Spleen (tissue), 11 donors: ENCODE results near the gene WDFY4. TPM values are rescaled to one million over a fixed set of nuclear protein-coding genes. Genes with fewer than 3 reads are reported as not detected.

Experiments used
- DNase-seq: peaks from one replicate; pipeline ENCODE4 v3.0.0-alpha.2; 2020
- H3K27ac ChIP-seq, 8 donors: fragments of 200-600 bp; sonication (generic) in 7 of 8; 1 replicate in 4 of 8; 2 replicates in 4 of 8; pipeline versions ENCODE4 v1.5.0 to v1.8.0; 2016 to 2021; ENCODE audit warnings: inconsistent platforms in 4 of 8, mild to moderate bottlenecking in 4 of 8, moderate library complexity in 1 of 8
- H3K27me3 ChIP-seq, 7 donors: fragments of 200-600 bp; sonication (generic) in 6 of 7; replicated peaks in 1 of 7; 1 replicate in 4 of 7; 2 replicates in 3 of 7; pipeline versions ENCODE4 v1.5.0 to v1.8.0; 2016 to 2021; ENCODE audit warnings: inconsistent platforms in 3 of 7, mild to moderate bottlenecking in 1 of 7
- H3K36me3 ChIP-seq, 6 donors: fragments of 200-600 bp; sonication (generic) in 5 of 6; 1 replicate in 4 of 6; 2 replicates in 2 of 6; pipeline versions ENCODE4 v1.5.0 to v1.8.0; 2016 to 2021; ENCODE audit warnings: inconsistent platforms in 2 of 6
- H3K4me1 ChIP-seq, 6 donors: fragments of 200-600 bp; sonication (generic) in 5 of 6; 1 replicate in 3 of 6; 2 replicates in 3 of 6; pipeline versions ENCODE4 v1.5.0 to v1.8.0; 2016 to 2021; ENCODE audit warnings: inconsistent platforms in 3 of 6
- H3K4me3 ChIP-seq, 8 donors: fragments of 200-600 bp; sonication (generic) in 7 of 8; 1 replicate in 4 of 8; 2 replicates in 4 of 8; pipeline versions ENCODE4 v1.5.0 to v1.8.0; 2016 to 2021; ENCODE audit warnings: inconsistent platforms in 4 of 8, mild to moderate bottlenecking in 4 of 8, moderate library complexity in 2 of 8
- H3K9me3 ChIP-seq, 8 donors: fragments of 200-600 bp; sonication (generic) in 7 of 8; 1 replicate in 4 of 8; 2 replicates in 4 of 8; pipeline versions ENCODE4 v1.5.0 to v1.8.0; 2016 to 2021; ENCODE audit warnings: inconsistent platforms in 4 of 8
- POLR2A ChIP-seq, 3 donors: fragments of 450-650 bp; IDR thresholded peaks; one replicate each; pipeline ENCODE4 v1.5.1; 2017; ENCODE audit warnings: antibody characterized with exemption in 3 of 3, mild to moderate bottlenecking in 1 of 3
- POLR2AphosphoS5 ChIP-seq, 3 donors: sonication (generic); formaldehyde crosslinking; IDR thresholded peaks; one replicate each; pipeline ENCODE4 v1.5.1; 2017; ENCODE audit warnings: antibody characterized with exemption in 3 of 3
- WGBS, 5 donors: extraction: QIAGEN DNeasy Blood & Tissue Kit in 3 of 5; methylation state at CpG; one replicate each; pipeline versions ENCODE4 v1.1.5 to v1.1.7; 2013 to 2018; 5-methylcytosine and 5-hydroxymethylcytosine counted together
- intact Hi-C: fragments of 100-400 bp; cut with DNase I; formaldehyde crosslinking; loops from one replicate; pipeline ENCODE4 v1.15.0; 2023; ENCODE audit warnings: low total_unique reads
- polyA plus RNA-seq, 3 donors: library from polyadenylated mRNA; stranded (reverse); fragments of 200-250 nt; gene quantifications; one replicate each; pipeline ENCODE4 v1.2.1, GENCODE V29; 2013
- total RNA-seq, 7 donors: library from RNA; depleted of rRNA in 3 of 7; stranded (reverse); fragments of >200 nt in 3 of 7; fragmentation: NEBNext Ultra II Directional in 4 of 7; extraction: Animal tissue kit (Norgen Biotek cat#: 25700) in 4 of 7; gene quantifications; one replicate each; pipeline versions ENCODE4 v1.1.0 to v1.2.1, GENCODE V29; 2016 to 2021
- TF ChIP-seq, protein P1 (sequence below), 11 experiments: fragments of 200-600 bp in 7 of 11; fragments of 450-650 bp in 4 of 11; sonication (generic) in 4 of 11; IDR thresholded peaks in 8 of 11; conservative IDR thresholded peaks in 3 of 11; 1 replicate in 7 of 11; 2 replicates in 4 of 11; pipeline versions ENCODE4 v1.4.0 to v1.8.0; 2016 to 2021; ENCODE audit warnings: antibody characterized with exemption in 11 of 11, inconsistent platforms in 4 of 11, mild to moderate bottlenecking in 1 of 11
- donor health status: healthy with polysubstance abuse.
- donor health status: DM: no; HTN: no; CAD: no; lungs with moderate emphysema.
- donor health status: DM: no; HTN: no; CAD: no.
- donor health status: Bipolar disorder and iron deficiency.
- donor health status: healthy.
- donor health status: DM: no; HTN: no; CAD: no.
- donor health status: DM: yes; HTN: yes; CAD: no.

The WDFY4 gene
- total and polyA plus RNA-seq, 10 donors: 31.7 to 120 (median 88.9) TPM

DNA sequence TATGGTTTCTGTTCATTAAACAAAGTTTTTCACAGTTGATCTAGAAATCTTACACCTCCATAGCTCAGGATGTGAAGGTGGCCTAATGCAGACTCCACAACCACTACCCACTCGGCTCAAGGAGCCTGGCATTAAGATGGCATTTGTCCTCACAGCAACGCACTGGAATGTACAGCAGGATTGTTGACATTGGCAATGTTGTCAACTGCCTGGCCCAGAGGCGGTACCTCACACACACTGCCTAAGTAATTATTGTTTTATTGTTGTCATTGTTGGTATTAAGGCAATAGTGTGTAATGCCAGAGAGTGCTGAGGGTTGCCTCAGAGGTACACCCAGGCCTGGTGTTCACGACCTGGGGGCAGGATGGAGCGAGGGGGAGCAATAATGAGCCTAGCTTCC, 216.6 kb downstream of the WDFY4 start:
- Histone ChIP-seq H3K36me3 (peaks cover 0 to 100% (median 33%) of the 10 kb centered on the region in 6 donors), H3K27me3 (no peaks in the 10 kb centered on the region), H3K27ac (no peak overlapping the region), H3K4me3 (no peak overlapping the region), H3K9me3 (no peaks in the 10 kb centered on the region), H3K4me1 (no peaks in the 10 kb centered on the region)
- 79 to 94% (median 86%) methylated on average over 5 of the region's 5 CpGs for WGBS, 5 donors
- intact Hi-C loops: no loop called here
- no peak for TF ChIP-seq POLR2AphosphoS5 (IDR thresholded peaks at IDR 0.05)
- TF ChIP-seq POLR2A (IDR thresholded peaks at IDR 0.05): no peak
- TF ChIP-seq, protein P1, sequence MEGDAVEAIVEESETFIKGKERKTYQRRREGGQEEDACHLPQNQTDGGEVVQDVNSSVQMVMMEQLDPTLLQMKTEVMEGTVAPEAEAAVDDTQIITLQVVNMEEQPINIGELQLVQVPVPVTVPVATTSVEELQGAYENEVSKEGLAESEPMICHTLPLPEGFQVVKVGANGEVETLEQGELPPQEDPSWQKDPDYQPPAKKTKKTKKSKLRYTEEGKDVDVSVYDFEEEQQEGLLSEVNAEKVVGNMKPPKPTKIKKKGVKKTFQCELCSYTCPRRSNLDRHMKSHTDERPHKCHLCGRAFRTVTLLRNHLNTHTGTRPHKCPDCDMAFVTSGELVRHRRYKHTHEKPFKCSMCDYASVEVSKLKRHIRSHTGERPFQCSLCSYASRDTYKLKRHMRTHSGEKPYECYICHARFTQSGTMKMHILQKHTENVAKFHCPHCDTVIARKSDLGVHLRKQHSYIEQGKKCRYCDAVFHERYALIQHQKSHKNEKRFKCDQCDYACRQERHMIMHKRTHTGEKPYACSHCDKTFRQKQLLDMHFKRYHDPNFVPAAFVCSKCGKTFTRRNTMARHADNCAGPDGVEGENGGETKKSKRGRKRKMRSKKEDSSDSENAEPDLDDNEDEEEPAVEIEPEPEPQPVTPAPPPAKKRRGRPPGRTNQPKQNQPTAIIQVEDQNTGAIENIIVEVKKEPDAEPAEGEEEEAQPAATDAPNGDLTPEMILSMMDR (IDR thresholded peaks at IDR 0.05 in 8 of 11, conservative IDR thresholded peaks at IDR 0.05 in 3 of 11): no peak
- no peak for DNase-seq

DNA sequence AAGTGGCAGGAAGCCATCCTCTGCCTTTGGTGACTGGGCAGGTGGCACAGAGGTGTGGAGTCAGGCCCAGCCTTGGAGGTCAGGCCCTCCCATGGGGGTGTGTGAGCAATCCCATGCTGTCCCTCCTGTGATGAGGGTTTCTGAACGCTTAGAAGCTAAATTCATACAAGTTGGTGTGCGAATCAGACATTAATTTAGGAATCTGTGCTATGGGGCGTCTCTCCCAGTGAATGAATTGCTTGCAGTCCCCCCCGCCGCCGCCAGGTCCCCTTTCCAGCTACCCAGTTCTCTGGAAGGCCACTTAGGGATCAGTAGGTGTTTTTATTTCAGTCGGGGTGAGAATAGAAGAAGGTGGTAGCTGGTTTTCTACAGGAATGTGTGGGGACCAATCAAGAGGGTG, 217.4 kb downstream of the WDFY4 start:
- Histone ChIP-seq H3K36me3 (peaks cover 0 to 99% (median 28%) of the 10 kb centered on the region in 6 donors), H3K27me3 (no peaks in the 10 kb centered on the region), H3K4me1 (no peaks in the 10 kb centered on the region), H3K9me3 (no peaks in the 10 kb centered on the region), H3K4me3 (no peak overlapping the region), H3K27ac (no peak overlapping the region)
- TF ChIP-seq POLR2A (IDR thresholded peaks at IDR 0.05): no peak
- TF ChIP-seq, protein P1 (IDR thresholded peaks at IDR 0.05 in 8 of 11, conservative IDR thresholded peaks at IDR 0.05 in 3 of 11): no peak
- no peak for TF ChIP-seq POLR2AphosphoS5 (IDR thresholded peaks at IDR 0.05)
- DNase-seq: no peak
- 93 to 94% (median 93%) methylated on average over 7 of the region's 7 CpGs for WGBS, 5 donors
- intact Hi-C loops: no loop called here

DNA sequence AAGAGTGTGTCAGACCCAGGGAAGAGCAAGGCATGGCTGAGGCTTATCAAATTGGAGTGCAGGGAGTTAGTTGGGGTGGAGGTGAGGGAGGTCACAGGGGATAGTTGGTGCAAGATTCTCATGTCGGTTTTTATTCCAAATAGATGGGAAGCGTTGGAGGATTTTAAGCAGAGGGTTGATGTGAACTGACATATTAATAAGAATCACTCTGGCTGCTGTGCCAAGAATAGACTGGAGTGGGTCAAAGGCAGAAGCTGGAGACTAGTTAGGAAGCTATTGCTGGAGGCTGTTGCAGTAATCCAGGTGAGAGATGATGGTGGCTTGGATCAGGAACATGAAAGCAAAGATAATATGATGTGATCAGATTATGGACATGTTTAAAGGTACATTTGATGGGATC, 218.5 kb downstream of the WDFY4 start:
- H3K27ac ChIP-seq: no peak overlapping the region
- no peaks in the 10 kb centered on the region for H3K9me3 ChIP-seq
- TF ChIP-seq, protein P1 (IDR thresholded peaks at IDR 0.05 in 8 of 11, conservative IDR thresholded peaks at IDR 0.05 in 3 of 11): no peak
- TF ChIP-seq POLR2A (IDR thresholded peaks at IDR 0.05) (no peak), POLR2AphosphoS5 (IDR thresholded peaks at IDR 0.05) (no peak)
- 82 to 85% (median 83%) methylated on average over 2 of the region's 2 CpGs for WGBS, 5 donors
- intact Hi-C loops: no loop called here
- no peaks in the 10 kb centered on the region for H3K27me3 ChIP-seq
- DNase-seq: no peak
- H3K36me3 ChIP-seq: peaks cover 0 to 95% (median 23%) of the 10 kb centered on the region in 6 donors
- no peaks in the 10 kb centered on the region for H3K4me1 ChIP-seq
- H3K4me3 ChIP-seq: no peak overlapping the region

DNA sequence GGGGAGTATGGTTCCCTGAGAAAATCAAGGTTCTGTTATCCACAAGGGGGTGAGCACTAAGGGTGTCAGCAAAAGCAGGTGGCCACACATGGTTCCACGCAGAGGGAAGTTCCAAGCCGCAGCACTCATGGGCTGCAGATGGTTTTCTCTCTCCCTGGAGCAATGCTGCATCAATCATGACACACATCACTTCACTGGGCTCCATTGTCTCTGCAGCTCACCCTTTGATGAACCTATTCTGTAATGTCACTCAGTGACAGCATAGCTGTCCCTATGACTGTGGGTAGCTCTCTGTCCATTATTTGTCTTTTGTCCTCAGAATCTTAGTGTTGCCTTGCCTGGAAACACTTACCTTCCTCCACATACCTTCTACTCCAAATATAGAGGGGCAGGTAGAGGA, 220.2 kb downstream of the WDFY4 start:
- intact Hi-C loops: no loop called here
- H3K4me1 ChIP-seq: no peaks in the 10 kb centered on the region
- no peak for DNase-seq
- no peaks in the 10 kb centered on the region for H3K27me3 ChIP-seq
- no peak overlapping the region for H3K4me3 ChIP-seq
- WGBS, 5 donors: 83 to 93% (median 93%) methylated on average over 2 of the region's 2 CpGs
- peaks cover 0 to 93% (median 22%) of the 10 kb centered on the region in 6 donors for H3K36me3 ChIP-seq
- TF ChIP-seq POLR2A (IDR thresholded peaks at IDR 0.05): no peak
- TF ChIP-seq, protein P1 (IDR thresholded peaks at IDR 0.05 in 8 of 11, conservative IDR thresholded peaks at IDR 0.05 in 3 of 11): no peak
- TF ChIP-seq POLR2AphosphoS5 (IDR thresholded peaks at IDR 0.05): no peak
- no peaks in the 10 kb centered on the region for H3K9me3 ChIP-seq
- H3K27ac ChIP-seq: no peak overlapping the region
